DLD1 (cell line): ENCODE measurements around the gene DNM3.

Source experiments
- in situ Hi-C: cut with HindIII; loops from 2 replicates; pipeline ENCODE4 v1.10.0; 2017; ENCODE audit warnings: low sequenced_read_pairs

The DNM3 gene

DNA sequence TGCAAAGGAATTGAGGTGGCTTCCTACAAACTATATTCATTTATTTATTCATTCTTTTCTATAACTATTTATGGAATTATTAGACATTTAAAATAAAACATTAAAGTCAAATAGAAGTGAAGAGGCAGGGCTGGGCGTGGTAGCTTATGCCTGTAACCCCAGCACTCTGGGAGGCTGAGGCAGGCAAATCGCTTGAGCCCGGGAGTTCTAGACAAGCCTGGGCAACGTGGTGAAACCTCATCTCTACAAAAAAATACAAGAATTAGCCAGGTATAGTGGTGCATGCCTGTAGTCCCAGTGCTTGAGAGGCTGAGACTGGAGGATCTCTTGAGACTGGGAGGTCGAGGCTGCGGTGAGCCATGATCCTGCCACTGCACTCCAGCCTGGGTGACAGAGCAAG is 23.8 kb downstream of the DNM3 start:
- in situ Hi-C loops = no loop called here

DNA sequence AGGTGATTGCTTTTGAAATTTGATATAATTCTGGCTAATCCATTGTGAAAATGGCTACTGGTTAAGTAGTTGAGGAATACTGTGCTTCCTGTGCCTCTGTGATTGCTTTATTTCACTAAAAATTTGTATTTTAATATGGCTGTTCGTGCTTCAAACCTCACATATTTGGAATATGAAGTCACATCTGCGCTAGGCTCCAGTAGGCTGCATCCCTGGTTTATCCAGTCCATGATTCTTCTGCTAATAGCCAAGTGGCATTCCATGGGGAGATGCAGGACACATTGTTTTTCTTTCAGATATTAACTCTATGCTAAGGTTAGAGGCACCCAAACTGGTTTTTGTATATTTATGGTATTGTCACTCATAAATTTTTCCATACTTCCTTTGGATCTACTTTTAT is 25.9 kb downstream of the DNM3 start:
- in situ Hi-C loops = no loop called here

DNA sequence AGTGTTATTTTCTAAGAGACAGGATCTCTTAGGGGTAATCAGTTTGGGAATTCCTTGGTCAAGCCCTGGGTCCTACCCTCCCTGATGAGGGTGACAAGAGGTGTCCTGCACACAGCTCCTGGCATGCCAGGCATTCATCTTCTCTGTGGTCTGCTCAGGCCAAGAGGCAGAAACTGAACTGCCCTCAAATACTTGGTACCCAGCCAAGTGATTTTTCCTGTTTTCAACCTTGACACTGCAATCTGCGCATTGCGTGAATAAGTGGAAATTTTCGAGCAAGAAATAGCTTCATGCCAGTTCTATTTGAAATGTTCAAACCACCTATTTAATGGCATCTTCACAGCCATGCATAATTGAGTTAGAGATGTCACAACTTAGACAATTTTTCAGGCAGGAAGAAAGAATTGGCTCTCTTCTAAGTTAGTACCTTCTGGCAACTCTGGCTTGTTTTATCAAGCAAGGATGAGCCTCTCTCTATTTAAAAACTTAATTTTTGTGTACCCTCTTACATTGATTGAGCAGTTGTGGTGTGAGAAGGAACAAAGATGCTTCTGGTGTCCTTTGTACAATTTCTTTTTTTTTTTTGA is 27.0 kb downstream of the DNM3 start:
- in situ Hi-C loops = no loop called here

DNA sequence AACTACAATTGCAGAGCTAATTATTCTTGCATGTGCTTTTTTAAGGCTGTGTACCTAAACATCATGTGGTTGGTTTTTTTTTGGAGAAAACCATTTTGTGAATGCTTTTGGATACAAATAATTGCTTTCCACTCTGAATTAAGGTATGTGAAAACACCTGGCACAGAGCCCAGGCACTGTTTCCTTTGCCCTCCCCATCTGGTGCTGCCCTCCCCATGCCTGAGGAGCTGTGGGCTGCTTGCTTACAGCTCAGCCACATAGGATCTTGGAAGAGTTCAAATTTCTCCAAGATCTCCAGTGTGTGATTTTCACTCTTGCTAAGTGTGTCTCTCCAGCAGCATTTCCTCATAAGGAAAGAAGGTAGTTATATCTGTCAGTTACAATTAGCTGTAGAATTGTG is 27.8 kb downstream of the DNM3 start:
- in situ Hi-C loops = no loop called here

DNA sequence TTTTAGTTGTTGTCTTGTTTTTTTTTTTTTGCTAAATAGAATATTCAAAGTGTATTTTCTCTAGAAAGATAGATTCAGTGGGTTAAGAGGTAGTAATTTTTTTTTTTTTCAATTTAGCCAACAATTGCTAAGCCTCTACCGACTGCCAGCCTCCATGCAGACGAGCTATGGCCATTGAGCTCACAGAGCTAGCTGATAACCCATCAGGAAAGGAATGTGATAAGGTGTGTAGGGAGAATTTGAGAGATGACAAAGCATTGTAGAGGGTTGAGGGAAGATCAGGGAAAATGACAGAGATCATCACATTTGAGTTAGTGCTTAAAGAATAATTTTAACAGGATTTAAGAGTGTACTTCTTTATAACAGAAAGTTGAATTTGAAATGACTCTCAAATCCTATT is 30.6 kb downstream of the DNM3 start:
- in situ Hi-C loops = no loop called here

DNA sequence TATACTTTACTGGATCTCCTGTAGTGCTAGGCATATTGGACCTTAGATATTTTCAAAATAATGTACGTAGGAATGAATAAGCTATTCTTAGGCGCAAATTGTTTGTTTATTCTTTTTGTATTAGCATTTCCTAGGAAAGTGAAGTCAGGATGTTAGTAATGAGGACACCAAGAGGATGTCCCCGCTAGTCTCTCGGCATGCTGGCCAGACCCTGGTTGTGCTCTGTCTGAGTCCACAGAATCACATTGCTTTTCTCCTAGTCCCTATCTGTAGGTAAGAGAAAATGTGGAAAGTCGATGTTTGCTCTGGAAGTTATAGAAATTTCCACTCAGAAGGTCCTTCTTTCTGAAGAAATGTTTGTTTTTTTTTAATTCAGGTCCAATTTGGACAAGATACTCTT is 31.1 kb downstream of the DNM3 start:
- in situ Hi-C loops = no loop called here

DNA sequence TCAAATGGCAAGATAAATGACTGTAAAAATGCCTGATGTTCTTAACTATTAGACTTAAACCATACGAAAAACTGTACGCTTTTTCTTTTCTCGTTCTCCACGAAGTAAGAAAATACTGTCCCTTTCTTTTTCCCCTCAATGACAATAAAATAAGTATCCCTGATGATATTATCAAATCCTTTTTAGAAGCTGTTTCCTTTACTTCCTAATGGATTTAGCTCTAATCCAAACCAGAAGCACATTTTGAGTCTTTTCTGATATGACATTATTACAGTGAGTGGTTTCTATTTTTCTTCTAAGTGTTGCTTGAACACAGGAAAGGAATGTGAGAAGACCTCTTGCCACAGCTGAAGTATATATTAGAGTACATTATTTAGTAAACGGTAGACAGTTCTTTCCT is 32.4 kb downstream of the DNM3 start:
- in situ Hi-C loops = no loop called here

DNA sequence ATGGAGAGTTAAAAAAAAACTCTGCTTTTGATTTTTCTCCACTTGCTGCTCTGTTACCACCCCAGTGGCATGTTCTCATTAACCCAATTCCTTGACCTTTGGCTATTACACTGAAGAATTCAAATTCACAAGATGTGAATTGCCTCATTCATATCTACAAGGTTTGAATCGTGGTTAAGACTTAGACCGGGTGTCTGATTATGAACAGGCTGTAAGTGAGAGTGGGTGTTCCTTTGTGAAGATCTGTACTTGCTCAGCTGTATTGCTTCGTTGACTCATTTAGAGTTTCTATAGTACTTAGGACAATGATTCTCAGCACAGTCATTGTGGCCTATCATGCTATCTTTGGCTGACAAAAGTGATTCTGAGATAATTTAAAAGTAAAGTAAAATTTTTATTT is 36.4 kb downstream of the DNM3 start:
- in situ Hi-C loops = no loop called here

DNA sequence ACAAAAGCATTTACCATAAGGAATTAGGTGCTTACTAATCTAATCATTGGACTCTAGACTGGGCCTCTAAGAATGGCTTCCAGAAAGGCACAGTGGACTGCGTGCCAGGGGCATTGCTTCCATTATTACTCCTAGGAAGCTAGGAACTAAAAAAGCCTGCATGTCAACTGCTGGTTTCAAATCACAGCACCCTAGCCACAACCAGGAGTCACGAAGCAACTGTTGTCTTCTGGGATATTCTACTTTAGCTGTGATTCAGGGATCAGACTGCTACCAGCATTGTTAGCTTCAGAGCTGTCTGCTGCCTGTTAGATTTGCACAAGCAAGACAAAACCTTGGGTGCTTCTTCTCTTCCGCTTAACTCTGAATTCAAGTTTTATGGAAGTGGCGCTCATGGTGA is 38.3 kb downstream of the DNM3 start:
- in situ Hi-C loops = no loop called here

DNA sequence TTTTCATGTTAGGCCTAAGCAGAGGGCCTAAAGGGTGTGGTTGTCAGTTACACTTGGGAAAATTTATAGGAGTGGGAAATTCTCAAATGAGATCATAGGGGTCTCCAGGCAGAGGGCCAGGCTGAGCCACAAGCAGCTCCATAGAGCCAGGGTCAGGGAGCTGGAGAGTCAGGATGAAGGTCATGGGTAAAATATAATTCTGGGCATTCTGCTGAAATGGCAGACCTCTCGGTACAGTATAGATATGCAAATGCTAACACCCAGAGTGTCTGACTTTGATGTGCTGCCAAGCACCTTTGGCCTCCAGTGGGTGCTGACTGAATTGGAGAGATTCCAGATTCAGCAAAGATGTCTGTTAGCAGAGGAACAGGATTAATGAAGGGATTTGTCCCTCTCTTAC is 40.1 kb downstream of the DNM3 start:
- in situ Hi-C loops = no loop called here

DNA sequence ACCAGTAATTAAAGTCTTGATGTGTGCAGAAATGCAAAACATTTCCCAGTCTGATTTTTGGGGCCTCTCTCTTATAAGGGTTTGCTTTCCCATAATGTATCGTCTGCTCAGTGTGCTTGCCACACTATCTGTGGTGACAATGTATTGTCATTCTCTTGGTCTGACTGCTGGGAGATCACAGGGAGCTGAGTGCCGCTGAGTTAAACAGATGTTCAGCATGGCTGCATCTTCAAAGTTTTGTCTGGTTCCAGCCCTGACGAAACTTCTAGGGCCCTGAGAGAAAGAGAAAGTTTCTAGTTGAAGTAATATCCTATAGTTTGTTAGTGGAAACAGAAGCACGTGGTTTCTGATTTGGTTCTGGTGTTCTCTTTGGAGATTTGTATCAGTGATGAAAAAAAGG is 42.6 kb downstream of the DNM3 start:
- in situ Hi-C loops = no loop called here

DNA sequence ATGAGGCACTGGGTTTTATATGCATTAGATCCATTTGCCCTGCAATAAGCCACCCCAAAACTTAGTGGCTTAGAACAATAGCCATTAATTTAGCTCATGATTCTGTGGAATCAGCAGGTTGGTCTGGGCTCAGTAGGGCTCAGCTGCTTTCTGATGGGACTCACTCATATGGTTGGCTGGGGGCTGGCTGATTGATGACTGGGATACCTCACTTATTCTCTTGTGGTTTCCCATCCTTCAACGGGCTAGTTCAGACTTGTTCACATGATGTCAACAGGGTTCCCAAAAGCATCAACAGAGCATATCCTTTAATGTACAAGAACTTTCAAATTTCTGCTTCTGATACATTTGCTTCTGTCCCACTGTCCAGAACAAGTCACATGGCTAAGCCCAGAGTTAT is 43.2 kb downstream of the DNM3 start:
- in situ Hi-C loops = no loop called here

DNA sequence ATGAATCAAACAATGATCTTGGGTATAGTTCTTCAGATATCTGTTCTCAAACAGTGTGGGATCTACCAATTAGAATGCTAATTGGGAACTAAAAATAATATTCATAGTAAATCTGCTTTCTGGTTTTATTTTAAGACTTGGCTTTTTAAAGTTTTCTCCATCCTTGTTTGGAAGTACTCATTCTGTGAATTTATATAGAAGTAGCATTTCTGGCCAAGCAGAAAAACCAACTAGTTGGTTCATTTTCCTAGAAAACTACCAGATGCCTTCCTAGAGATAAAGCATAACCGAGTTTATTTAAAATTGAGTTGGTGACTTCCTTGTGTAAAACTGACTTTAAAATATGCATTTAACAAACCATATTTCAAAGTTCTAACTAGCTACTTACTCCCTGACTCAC is 48.8 kb downstream of the DNM3 start:
- in situ Hi-C loops = no loop called here

DNA sequence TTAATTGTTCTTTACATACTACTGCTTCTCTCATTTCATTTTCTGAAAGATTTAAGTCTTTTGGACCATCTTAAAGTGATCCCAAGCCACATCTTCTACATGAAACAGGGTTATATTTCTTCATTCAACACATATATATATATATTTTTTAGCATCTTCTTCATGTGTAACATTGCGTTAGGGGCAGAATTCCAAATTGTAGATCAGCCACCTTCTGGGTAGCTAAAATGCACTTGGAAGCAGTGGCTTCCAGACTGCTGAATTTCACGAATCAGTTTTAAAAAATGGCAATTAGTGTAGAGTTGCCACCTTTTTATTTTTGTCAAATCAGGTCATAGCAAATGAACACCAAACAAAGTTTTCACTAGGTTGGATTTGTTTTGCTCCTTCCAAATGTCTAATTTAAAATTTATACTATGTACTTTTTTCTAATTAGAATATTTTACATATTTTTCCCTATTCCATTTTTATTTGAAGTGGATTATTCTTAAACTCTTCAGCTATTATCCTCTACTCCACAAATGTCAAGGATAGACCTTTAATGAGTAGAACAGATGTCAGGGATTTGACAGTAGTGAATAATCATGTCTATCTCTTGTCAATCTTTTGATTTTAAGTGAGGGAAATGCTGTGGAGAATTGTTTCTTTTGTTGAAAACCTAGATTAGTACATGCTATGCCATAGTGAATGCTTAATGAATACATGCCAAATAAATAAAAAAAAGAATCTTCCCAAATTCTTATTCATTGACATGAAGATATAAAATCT is 55.8 kb downstream of the DNM3 start:
- in situ Hi-C loops = no loop called here

DNA sequence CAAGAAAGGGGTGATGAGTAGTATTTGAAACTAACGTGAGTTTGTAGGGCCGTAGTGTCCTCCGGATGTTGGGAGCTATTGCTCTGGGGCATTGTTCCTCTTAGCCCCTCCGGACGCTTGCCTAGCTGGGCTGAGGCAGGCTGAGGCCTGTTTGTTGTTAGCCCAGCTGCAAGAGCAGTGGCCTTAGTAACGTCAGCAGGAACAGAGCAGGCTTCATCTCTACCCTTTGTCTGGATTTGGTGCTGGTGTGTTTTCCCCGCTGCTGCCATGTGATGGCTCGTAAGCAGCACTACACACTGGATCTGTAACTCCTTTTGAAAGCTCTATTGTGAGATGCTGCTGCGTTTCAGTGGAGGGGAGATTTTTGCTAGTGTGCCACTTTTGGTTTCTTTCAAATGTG is 57.6 kb downstream of the DNM3 start:
- in situ Hi-C loops = no loop called here

DNA sequence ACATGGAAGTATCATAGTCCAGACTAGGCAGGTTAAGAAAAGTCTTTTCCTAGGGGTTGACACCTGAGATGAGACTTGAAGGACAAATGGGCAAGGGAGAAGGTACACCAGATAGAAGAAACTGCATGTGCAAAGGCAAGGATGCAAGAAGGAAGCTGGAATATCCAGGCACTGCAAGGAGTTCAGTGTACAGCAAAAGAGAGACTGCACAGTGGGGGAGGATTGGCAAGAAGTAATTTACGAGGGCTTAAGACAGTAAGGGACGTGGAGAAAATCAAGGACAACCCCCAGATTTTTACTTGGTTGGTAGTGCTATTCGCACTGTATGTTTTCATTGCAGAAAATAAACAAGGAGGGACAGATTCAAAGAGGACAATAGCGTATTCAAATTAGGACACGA is 58.5 kb downstream of the DNM3 start:
- in situ Hi-C loops = no loop called here

DNA sequence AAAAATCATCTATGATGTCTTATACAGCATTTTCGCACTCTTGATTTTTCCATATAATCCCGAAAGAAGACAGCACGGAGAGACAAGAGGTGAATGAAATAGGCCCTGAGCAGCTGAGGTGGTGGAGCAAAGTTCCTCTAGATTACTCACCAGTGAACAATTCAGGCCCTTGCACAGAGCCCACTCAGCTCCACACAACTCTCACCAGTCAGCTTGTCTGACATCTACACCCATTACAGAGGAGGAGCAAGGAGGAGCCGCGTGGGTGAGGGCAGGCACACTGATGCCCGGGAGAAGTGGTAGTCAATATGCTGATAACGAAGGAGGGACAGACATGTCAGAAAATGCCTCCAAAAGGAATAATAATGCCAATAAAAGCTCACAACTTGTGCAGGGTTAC is 59.9 kb downstream of the DNM3 start:
- in situ Hi-C loops = no loop called here

DNA sequence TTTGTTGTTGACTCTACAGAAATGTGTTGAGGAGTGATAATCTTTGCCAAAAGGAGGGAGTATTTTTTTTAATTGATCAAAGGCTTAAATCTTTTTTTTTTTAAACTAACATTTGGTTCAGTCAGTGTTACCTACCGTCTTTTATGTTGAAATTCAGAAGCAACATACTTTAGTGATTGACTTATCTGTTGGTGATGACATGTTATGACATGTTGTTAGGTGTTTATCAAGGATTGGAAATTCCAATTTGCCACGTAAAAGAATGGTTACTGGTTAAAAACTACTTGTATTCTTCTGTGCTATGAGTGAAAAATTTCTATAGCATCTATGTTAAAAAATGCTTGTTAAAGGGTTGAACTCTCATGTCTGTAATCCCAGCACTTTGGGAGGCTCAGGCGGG is 61.2 kb downstream of the DNM3 start:
- in situ Hi-C loops = no loop called here

DNA sequence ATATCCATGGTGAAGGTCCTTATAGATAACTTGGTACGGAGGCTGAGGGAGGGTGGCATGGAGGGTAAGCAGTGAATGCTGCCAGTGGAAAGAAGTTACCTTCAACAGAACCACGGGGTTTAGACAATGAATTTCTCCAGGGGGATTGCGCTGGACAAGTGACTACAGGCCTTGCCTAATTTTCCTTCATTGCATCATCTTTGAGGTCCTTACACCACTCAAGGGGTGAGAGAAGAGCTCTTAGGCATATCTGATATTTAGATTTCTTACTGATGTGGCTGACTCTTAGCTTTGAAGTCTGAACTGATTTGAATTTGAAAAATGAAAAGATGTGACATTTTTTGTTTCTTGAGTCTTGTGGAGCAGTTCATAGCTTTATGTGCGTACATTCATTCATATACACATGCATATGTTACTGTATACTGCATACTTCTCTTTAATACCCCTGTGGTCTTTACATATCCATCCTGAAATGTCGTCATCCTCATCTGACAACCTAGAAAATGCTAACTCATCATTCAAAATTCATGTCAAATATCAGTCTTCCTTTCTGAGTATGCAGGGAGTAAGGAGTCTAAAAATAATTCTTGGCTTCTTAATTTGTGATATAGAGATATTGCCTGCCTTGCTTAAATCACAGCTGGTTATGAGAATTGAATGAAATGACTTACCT is 63.6 kb downstream of the DNM3 start:
- in situ Hi-C loops = no loop called here

DNA sequence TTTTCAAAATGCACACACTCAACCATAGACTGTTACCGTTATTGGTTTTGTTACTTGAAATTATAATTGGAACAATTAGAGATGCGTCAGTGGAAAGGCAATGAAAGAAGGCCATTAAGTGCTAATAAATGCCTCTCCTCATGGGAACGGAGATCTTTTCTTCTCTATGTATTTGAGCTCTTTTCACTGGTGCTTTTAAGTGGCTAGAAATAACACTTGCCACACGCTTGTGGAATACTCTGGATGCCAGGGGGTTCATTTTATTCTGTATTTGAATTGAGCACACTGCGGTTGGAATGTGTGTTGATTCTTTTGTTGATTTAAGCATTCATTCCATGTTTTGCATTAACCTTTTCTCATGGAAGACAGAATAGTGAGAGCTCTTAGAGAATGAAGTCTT is 68.4 kb downstream of the DNM3 start:
- in situ Hi-C loops = no loop called here

DNA sequence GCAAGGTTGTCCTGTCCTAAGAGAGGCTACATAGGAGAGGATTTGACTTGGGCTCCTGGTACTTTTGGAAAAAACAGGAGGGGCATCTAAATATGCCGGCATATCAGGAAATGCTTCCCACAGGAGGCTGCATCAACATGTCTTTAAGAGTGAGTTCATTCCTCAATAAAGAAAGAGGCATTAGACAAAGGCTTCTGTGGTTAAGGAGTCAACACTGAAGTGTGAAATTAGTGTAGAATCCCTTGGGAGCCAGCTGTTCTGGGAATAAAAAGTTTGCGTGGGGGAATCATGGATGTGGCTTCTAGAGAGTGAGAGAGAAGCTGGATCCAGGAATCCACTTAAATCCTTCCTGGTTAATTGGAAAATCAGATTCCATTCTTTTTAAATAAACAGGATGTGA is 69.5 kb downstream of the DNM3 start:
- in situ Hi-C loops = no loop called here

DNA sequence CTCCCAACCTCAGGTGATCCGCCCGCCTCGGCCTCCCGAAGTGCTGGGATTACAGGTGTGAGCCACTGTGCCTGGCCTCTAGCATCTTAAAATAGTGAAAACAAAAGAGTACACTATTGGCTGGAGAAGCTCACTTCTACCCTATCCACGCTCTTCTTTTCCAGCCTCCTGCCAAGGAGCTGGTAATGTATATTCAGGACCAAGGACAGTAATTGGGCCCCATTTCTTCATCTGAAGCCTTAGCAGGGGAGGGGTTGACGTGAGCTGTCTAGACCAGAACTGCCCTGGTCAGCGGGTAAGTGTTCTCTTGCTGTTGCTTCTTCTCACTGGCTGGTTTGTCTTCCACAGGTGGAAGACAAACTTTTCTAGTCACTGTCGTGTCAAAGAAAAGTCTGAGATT is 70.2 kb downstream of the DNM3 start:
- in situ Hi-C loops = no loop called here
